GM23248 (cell line): Measurements from ENCODE around the gene KDM4B.
"Not testable (repeated sequence)": the region's sequence is repeated elsewhere in the genome, so short reads cannot be mapped to it uniquely, and the experiment has no call there.

Experiments used
- EZH2 ChIP-seq: fragments of 200-600 bp; sonication (generic); IDR thresholded peaks from 2 replicates; pipeline ENCODE4 v1.6.1; 2018; ENCODE audit warnings: antibody characterized with exemption, mild to moderate bottlenecking; ENCODE audit not compliant: insufficient read depth, poor library complexity, severe bottlenecking
- EZH2phosphoT487 ChIP-seq: fragments of 200-600 bp; sonication (generic); IDR thresholded peaks from 2 replicates; pipeline ENCODE4 v1.6.1; 2018; ENCODE audit warnings: antibody characterized with exemption, moderate library complexity, mild to moderate bottlenecking, low read depth; ENCODE audit not compliant: insufficient read depth

DNA sequence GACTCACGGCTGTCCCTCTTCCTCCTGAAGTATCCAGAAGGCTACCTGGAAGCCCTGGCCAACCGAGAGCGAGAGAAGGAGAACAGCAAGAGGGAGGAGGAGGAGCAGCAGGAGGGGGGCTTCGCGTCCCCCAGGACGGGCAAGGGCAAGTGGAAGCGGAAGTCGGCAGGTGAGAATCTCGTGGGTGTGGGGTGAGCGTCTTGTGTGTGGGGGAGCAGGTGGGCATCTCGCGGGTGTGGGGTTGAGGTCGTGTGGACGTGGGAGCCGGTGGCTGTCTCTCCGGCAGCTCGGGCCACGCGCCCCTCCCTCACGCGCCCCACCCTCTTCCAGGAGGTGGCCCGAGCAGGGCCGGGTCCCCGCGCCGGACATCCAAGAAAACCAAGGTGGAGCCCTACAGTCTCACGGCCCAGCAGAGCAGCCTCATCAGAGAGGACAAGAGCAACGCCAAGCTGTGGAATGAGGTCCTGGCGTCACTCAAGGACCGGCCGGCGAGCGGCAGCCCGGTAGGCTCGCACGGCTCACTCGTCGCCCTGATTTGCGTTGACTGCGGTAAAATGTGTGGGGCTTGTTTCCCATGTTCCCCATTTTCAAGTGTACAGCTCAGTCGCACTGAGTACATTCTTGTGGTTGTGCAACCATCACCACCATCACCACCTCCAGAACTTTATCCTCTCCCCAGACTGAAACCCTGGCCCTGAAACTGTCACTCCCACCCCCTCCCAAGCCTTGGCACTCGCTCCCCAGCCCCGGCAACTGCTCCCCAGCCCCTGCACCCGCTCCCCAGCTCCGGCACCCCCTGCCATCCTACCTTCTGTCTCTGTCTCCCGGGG is 14.4 kb upstream of the KDM4B start:
- not testable (repeated sequence) for TF ChIP-seq EZH2phosphoT487, EZH2
